NCI-H2196 (cell line): ENCODE measurements around the gene MIA.
A peak's percentile ranks its signal among the peaks of the same experiment; 100 is the strongest.
"Not testable (repeated sequence)": the region's sequence is repeated elsewhere in the genome, so short reads cannot be mapped to it uniquely, and the experiment has no call there.

ENCODE experiments used
- DNase-seq: peaks from one replicate; lab custom pipeline; 2025; ENCODE audit not compliant: unreplicated experiment; lab: John Stamatoyannopoulos, UW

MIA gene

GRCh38 chr19:40818480-40819399 is 43.4 kb downstream of the MIA start:
- peak; percentile 29 for DNase-seq

DNA sequence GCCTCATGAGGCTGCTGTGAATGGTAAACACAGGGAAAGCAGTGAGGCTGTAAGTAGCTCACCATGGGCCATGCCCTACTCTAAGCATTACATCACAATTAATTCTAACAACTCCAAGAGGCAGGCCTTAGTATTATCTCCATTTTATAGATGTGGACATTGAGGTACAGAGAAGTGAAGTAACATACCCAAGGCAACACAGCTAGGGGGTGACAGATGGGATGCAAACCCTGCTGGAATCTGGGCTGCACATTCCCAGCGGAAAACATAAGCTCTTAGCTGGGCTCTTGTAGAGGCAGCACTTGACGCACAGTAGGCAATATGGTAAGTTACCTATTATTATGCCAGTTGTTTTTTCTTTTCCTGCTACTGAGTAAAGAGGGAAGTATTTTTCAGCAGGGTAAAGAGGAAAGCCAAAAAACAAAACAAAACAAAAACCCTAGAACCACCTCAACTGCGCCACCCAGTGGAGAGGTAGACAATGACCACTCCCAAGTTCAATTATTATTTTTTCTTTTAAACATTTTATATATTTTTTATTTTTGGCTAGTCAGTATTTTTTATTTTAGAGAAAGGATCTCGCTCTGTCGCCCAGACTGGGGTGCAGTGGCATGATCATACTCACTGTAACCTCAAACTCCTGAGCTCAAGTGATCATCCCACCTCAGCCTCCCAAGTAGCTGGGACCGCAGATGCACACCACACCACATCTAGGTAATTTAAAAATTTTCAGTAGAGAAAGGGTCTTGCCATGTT is 44.3 kb downstream of the MIA start:
- peak; percentile 27 for DNase-seq

DNA sequence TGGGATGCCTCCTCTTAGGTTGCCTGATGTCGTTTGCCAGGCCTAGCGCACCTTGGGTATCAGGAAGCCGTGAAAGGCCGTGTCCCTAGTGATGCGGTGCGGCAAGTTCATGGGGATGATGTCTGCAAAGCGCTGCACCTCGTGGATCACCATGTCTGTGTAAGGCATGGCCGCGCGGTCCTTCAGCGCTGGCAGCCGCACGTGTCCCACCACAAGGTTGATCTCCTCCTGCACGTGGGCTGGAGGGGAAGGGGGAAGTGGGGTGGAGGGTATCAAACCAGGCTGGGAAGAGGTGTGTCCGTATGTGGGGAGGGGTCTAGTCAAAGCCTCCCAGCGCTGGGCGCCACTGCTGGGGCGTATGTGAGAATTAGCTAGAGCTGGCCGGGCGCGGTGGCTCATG is 46.8 kb downstream of the MIA start:
- DNase-seq, result no peak

DNA sequence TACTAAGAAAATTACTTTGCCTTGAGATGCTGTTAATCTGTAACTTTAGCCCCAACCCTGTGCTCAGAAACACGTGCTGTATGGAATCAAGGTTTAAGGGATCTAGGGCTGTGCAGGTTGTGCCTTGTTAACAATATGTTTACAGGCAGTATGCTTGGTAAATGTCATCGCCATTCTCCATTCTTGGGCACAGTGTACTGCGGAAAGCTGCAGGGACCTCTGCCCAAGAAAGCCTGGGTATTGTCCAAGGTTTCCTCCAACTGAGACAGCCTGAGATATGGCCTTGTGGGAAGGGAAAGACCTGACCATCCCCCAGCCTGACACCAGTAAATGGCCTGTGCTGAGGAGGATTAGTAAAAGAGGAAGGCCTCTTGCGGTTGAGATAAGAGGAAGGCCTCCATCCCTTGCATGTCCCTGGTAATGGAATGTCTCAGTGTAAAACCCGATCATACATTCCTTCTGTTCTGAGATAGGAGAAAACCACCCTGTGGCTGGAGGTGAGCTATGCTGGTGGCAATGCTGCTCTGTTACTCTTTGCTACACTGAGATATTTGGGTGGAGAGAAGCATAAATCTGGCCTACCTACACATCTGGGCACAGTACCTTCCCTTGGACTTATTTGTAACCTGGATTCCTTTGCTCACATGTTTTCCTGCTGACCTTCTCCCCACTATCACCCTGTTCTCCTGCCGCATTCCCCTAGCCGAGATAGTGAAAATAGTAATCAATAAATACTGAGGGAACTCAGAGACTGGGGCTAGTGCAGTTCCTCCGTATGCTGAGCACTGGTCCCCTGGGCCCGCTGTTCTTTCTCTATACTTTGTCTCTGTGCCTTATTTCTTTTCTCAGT is 47.6 kb downstream of the MIA start:
- not testable (repeated sequence) for DNase-seq

- not testable (repeated sequence) for DNase-seq
Observed at GRCh38 chr19:40824916-40825315, 49.6 kb downstream of the MIA start.

DNA sequence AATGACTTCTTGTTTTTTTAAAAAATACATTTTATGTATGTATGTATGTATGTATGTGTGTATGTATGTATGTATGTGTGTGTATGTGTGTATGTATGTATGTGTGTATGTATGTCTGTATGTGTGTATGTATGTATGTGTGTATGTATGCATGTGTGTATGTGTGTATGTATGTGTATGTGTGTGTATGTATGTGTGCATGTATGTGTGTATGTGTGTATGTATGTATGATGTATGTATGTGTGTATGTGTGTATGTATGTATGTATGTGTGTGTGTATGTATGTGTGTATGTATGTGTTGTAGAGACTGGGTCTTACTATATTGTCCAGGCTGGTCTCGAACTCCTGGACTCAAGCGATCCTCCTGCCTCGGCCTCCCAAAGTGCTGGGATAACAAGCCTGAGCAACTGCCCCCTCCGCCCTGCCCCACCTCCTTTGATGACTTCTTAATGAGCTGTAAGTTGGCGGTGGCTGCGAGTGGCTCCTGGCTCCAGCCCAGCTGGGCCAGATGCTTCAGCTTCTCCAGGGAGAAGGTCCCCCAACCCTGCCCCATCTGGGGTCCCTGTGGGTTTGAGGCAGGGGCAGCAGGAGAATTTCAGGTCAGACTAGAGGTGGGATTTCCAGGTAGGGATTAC is 50.3 kb downstream of the MIA start:
- not testable (repeated sequence) for DNase-seq

- DNase-seq, result not testable (repeated sequence)
Observed at GRCh38 chr19:40826312-40826698, 51.0 kb downstream of the MIA start.

DNA sequence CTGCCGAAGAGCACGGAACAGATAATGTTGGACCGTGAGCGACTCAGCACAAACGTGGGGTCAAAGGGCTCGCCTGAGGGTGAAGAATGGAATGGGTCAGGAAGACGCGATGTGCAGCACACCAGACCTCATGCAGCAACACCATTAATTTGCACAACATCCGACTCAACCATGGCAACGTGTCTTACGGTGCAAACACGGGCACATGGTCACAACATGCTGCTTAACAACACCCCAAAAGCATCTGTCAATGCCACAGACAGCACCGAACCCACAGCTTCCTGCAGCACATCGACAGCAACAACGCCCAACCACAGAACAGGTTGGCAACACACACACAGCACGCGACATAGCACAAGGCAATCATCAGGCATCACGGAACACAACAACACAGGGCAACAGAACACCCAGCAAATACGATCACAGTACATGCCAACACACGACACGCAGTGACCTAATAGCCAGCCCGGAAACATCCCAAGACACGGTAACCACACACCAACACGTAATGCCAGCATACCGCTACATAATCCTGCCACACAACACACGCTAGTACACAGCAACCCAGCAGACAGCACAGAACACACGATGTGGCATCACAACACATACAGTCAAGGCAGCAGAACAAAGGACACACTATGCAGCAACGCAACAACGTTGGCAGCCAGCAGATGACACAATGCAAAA is 51.5 kb downstream of the MIA start:
- DNase-seq, result not testable (repeated sequence)
